Stimulated activated CD8-positive, alpha-beta memory T cell treated with anti-CD3 and anti-CD28 coated beads, Interleukin-12 subunit alpha, Interleukin-12 subunit beta, amount 100 ng/mL, for 4 hours (primary cell): Measurements from ENCODE around the gene MAP1S.

Source experiments
- DNase-seq: peaks from one replicate; pipeline ENCODE4 v3.0.0-alpha.2; 2020; ENCODE audit warnings: low read depth

MAP1S gene, protein sequence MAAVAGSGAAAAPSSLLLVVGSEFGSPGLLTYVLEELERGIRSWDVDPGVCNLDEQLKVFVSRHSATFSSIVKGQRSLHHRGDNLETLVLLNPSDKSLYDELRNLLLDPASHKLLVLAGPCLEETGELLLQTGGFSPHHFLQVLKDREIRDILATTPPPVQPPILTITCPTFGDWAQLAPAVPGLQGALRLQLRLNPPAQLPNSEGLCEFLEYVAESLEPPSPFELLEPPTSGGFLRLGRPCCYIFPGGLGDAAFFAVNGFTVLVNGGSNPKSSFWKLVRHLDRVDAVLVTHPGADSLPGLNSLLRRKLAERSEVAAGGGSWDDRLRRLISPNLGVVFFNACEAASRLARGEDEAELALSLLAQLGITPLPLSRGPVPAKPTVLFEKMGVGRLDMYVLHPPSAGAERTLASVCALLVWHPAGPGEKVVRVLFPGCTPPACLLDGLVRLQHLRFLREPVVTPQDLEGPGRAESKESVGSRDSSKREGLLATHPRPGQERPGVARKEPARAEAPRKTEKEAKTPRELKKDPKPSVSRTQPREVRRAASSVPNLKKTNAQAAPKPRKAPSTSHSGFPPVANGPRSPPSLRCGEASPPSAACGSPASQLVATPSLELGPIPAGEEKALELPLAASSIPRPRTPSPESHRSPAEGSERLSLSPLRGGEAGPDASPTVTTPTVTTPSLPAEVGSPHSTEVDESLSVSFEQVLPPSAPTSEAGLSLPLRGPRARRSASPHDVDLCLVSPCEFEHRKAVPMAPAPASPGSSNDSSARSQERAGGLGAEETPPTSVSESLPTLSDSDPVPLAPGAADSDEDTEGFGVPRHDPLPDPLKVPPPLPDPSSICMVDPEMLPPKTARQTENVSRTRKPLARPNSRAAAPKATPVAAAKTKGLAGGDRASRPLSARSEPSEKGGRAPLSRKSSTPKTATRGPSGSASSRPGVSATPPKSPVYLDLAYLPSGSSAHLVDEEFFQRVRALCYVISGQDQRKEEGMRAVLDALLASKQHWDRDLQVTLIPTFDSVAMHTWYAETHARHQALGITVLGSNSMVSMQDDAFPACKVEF

DNA sequence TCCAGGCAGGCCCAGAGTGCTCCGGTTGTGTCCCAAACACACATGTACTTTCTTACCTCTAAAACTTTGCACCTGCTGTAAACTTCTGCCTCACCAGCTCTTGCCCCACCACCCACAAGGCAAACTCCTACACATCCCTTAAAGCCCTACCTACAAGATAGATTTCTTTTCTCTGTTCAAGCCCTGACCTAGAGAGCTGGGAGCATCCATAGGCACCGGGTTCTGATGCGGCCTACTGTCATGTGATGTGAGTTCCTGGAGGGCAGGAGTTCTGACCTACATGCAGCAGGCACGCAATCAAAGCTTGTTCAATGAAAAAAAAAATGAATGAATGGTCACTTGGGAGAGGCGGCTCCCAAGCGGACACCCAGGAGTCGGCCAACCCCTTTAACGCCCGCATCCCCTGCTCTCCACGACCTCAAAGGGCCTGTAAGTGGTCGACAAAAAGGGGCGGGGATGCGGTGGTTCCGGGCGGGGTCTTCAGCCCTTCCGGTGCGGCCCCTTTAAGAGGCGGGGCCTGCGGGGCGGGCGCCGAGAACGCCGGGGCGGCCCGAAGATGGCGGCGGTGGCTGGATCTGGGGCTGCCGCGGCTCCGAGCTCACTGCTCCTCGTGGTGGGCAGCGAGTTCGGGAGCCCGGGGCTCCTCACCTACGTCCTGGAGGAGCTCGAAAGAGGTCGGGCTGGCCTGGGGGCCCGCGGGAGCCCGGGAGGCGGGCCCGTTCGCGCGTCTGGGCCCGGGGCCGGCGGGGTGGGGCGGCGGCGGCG, at the start of gene MAP1S:
Gene MAP1S (plus strand): TSS at position 534 of the 765 bp plus-strand sequence. CDS start 23 bp downstream, at position 557.
- DNase-seq: peak; percentile 48

DNA sequence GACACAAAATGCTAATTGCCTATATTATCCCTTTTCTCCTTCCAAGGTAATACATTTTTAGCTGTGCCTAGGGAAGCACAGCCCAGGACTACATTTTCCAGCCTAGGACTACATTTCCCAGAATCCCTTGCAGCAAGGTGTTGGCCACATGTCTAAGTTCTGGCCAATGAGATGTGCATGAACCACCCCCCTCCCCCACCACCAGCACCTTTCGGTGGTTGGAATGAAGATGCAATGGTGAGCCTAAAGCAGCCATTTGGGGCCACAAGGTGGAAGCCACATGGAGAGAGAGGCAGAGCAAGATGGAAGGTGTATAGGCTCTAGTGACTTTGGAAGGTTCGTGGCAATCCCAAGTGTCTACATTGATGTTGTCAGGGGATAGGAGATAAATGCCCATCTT, 47.4 kb upstream of the MAP1S start:
- no peak for DNase-seq

DNA sequence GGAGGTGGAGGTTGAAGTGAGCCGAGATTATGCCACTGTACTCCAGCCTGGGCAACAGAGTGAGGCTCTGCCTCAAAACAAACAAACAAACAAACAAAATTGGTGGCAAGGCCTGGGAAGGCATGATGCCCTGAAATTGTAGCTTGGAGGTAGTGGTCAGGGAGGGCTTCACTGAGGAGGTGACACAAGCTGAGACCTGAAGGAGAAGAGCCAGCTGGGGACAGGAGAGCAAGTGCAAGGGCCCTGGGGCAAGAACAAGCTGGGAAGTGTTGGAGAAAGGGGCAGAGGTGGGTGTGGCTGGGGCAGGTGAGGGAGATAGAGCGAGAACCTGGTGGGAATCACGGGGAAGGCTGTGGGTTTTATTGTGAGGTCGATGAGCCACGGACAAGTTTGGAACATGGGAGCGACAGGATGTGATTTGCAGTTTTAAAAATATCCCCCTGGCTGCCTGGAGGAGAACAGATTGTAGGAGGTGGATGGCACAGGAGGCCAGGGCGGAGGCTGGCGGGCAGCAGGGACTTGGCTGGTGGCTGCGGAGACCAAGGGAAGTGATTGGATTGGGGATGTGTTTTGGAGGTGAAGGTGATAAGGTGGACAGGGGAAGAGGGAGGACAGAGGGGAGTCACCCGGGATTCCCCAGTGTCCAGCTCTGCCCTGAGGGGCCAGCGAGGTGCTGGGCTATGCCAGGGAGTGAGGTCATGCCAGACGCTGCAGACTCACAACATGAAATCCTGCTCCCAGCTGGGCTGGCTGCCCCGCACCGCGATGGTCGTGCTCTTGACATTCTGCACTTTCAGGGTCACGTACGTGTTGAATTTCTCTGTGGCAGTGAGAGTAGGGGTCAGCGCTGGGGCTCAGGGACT, 45.1 kb upstream of the MAP1S start:
- no peak for DNase-seq

DNA sequence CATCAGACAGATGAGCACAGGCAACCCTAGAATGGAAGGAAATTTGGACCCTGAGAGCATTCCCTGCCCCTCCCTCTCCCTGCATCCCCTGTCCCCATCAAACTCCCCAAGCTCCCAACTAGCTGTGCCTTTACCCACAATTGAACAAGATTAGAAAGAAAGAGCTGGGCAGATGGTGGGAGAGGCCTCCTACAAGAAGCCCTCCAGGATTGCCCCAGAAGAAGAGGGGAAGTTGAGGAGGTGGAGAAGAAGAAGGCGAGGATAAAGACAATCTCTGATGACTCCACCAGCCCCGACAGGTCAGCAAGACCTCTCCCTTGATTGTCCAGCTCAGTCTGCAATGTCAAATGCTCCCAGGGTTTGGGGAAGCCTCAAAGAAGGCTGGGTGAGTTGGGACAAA, 43.0 kb upstream of the MAP1S start:
- no peak for DNase-seq

DNA sequence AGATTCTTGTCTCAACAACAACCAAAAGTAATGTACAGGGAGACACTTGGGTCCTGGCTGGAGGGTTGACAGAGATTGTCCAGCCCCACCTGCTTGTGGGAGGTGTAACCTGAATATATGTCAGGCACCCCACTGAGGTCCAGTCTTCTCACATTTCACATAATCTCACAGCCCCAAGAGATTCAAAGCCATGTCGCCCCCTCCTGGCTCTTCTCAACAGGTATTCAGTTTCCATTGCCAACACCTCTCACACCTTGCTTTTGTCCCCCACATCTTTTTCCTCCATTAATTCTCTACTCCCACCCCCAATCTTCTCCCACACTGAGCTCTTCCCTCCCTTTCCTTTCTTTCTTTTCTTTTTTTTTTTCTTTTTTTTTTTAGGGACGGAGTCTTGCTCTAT, 42.3 kb upstream of the MAP1S start:
- DNase-seq: no peak

DNA sequence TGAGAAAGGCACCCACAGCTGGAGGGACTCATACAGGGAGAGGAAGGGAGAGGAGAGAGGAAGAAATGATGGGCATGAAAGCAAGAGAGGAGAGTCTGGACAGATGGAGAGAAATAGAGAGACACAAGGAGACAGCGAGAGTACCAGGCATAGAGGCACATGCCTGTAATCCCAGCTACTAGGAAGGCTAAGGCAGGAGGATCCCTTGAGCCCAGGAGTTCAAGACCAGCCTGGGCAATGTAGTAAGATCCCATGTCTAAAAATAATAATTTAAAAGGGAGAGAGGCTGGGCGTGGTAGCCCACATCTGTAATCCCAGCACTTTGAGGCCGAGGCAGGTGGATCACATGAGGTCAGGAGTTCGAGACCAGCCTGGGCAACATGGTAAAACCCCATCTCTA, 40.4 kb upstream of the MAP1S start:
- no peak for DNase-seq

DNA sequence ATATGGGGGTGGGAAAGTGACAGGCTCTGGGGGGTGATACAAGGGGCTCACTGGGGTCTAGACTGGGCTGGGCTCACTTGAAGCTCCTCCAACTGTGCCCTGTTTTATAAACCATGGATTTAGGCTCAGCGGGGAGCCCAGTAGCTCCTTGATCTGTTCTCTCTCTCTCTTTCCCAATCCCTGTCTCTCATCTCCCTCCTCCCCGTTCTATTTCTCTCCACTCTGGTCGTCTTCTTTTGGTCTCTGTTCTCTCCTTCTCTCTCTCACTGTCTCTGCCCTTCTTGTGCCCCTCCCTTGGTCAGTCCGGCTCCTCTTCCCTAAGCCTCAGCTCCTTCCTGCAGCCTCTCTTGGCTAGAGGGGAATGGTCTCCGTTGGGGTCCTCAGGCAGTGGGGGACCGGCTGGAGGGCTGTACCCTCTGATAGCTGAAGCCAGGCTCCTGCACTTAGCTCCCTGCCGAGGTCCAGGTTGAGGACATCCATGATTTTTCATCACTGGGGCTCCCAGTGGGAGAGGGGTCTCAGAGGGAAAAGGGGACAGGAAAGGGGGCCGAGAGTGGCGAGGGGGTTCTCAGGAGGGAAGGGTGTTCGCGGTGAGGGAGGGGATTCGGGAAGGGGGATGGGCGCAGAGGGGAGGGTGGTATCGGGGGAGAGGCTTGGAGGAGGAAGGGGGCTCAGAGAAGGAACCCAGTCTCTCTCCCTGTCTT, 39.6 kb upstream of the MAP1S start:
- no peak for DNase-seq

DNA sequence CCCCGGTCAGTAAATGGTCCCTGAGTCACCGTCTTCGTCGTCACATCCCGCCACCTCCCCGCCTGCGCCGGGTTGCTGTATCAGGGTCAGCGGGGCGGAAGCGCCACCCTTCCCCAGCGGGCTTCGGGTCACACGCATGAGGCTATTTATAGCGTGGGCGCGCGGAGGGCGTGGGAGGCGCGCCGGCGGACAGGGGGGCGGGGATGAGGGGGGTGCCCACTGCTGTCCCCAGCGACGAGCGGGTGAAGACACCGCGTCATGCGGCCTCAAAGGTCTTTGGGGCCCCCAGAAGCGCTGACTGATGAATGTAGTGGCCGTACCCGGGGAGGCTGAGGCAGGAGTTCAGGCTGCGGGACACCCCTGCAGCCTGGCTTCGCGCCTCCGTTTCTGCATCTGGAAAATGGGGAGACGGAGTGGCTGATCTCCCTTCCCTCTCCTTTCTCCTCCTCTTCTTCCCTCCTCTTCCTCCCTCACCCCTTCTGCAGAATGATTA, 39.0 kb upstream of the MAP1S start:
- DNase-seq: peak; percentile 47

DNA sequence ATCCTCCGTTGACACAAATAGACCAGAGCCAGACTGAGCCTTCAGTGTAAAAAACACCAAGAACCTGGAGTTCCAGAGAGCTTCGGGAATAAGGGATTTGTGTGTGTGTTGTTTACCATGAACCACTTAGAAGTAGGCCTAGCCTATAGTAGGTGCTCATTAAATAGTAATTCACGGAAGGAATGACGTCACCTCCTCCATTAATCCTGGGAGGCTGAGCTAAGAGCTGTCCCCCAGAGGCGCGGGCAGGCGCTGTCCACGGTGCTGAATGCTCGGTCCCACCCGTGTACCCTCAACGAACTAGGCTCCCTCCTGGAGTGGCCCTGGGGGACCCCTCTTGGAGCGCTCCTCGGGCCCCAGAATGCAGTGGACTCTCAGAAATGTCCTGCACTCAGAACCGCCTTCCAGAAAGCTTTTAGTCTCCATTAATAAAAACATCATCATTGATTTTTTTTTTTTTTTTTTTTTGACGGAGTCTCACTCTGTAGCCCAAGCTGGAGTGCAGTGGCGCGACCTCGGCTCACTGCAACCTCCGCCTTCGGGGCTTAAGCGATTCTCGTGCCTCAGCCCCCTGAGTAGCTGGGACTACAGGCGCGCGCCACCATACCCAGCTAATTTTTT, 37.7 kb upstream of the MAP1S start:
- DNase-seq: no peak

DNA sequence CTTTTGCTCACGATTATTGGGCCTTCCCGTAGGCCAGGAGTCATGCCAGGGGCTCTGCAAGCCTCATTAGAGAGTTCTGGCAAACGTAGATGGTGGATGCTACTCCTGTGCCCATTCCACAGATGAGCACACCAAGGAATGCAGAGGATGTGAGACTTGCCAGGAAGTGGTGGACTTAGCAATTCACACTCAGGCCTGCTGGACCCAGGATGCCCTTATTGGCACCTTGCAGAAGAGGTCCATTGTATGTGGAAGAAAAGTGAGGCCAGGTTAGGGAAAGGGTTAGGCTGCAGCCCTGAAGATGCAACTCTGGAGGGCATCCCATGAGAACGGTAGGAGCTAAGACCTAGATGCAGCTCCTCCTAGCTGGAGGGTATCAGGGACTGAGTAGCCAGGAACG, 37.0 kb upstream of the MAP1S start:
- no peak for DNase-seq

DNA sequence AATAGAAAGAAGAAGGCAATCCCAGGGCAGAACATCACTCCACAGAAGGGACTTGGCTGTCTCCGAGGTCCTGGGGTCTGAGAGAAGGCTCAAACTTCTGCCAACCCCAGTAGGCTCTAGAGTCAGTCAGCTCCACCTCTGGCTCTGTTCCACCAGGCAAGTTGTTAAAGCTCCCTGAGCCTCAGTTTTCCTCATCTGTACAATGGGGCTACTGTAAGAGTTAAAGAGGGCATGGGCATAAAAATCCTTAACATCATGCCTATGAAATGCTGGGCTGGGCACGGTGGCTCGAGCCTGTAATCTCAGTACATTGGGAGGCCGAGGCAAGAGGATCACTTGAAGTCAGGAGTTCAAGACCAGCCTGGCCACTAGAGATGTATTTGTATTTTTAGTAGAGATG, 36.2 kb upstream of the MAP1S start:
- no peak for DNase-seq

DNA sequence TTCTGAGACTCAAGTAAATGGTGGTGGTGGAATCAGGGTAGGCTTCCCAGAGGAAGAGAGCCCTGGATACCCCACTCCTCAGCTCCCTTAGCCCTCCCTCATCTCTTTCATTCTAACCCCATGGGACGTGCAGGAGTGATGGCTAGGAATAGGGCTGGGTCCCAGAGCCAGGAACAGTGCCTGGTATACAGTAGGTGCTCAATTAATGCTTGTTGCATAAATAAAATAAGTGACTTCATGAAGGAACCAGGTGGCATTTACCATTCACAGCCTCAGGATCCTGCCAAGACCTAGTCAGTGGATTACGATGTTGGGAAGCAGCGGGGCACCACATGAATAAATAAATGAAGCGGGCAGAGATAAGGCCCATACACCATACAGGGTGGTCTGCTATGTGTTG, 35.0 kb upstream of the MAP1S start:
- no peak for DNase-seq

DNA sequence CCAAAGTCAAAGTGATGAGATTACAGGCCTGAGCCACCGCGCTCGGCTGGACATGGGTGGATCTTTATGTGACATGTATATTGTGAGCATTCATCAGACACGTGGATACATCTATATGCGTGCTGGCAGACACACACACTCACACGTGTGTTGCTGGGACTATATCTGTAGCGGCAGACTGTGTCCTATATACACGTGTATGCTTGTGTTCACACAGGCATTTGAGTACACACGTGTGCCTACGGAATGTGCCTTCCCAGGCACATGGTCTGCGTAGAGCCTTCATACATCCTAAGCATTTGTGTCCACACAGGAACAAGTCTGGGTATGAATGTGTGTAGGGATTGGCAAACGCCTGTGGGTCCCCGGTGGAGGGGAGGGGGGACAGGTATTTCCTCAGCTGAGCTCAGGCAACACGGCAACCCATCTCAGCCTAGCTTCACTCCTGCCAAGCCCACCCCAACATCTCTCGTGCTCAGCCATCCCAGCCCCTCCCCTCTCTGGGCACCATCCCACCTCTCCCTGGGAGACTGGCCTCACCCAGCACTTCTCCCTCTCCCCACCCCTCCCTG, 33.7 kb upstream of the MAP1S start:
- no peak for DNase-seq

DNA sequence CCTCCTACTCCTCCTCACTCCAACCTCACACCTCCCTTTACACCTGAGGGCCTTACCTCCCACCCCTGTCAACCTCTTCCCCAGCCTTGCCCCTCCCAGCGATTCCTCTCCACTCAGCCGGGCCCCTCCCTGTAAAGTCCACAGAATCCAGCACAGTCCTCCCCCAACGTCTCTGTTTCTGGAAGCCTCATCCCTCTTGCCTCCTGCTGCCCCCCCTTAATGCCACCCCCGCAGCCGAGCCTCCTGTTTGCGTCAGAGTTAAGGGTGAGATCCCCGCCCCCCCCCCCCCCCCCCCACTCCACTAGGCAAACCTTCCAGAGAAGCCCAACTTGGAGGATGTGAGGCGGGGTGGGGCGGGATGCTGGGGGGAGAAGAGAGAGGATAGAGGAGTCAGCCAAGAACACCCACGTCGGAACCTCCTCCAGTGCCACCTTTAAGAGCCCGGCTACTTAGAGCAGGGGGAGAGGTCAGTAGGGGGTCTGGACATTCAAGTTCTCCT, 33.2 kb upstream of the MAP1S start:
- DNase-seq: no peak

DNA sequence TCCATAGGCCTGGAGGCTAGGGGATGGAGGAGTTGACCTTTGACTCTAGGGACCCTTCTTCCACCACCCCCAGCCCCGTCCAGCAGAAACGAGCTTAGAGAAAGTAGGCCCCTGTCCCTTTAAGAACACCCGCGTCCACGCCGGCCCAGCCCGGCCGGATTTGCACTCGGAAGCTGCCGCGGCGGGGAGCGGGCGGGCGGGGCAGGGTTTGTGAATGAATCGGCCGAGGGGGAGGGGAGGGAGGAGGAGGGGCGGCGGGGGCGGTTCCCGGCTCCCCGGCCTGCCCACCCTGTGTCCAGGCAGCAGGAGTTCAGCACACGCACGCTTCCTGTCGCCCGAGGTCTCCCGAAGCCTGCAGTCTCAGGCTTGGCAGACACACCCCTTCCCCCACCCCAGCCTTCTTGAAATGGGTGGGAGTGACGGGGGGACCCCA, 32.7 kb upstream of the MAP1S start:
- DNase-seq: no peak

DNA sequence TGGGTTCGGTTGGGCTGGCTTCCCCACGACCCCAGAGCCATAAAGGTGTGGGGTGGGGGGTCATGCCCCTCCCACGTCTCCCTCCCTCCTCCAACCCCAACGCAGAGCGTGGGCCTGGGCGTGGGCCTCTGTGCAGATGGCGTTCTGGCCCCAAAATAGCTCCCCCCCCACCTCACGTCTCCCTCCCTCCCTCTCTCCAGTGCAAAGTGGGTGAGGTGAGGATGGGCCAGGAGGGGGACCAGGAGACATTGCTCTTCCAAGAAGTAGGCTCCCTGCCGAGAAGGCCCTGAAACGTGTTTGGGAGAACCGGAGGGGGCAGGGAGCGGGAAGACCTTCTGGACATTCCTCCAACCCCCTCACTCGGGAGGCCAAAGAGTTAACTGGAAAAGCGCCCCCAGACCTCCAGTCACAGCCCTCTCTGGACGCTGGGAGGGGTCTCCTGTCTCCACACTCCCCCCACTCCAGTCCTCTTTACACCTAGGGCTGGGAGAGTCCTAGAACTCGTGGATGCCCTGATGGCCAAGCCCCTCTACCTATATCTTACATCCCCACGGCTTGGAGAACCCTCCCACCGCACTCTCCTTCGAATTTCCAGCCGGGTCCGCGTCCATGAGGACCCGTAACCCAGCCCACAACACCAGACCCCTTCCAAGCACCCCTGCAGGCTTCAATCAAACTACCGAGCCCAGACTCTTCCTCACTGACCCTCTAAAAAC, 32.0 kb upstream of the MAP1S start:
- no peak for DNase-seq

DNA sequence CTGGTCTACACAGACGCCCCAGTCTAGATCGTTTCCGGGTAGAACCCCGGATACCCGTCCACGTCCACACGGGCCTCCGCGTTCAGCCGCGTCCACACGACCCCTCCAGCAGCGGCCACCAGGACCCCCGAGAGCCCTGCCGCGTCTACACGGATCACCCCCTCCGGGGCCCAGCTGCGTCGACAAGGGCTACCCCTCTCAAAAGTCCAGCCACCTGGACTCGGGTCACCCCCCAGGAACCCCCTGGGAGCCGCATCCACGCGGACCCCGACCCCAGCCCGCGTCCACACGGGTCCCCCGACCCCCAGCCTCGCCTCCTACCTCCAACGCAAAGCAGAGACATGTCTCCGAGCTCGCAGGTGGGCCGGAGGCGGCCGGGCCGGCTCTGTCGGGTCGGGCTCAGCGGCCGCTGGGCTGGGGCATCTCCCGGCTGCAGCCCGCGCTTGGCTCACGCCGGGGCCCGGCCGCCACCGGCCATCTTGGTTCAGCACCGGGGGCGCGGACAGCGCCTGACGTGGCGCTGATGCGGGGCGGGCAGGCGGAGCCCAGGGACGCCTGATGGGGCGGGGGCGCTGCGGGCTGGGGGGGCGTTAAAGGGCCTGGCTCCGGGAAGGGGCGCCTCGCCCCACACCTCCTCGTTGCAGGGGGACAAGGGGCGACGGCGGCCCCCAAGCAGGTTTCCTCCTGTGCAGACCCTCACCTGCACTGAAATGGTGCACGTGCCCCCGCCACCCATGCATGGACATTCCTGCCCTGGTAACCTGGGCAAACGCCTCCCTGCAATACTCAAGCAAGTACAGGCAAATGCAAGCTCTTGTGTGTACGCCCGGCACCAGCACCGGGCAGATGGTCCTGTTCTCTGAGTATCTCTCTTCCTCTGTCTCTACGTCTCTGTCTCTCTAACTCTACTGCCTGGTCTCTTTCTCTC, 31.2 kb upstream of the MAP1S start, which contains the start of gene UNC13A:
Gene UNC13A (minus strand): TSS at position 498 of the 928 bp plus-strand sequence. CDS start 155 bp downstream, at position 343.
- DNase-seq: no peak
